ENCODE results near the gene DNAJB14.
A peak's percentile ranks its signal among the peaks of the same experiment; 100 is the strongest.
"Not testable (repeated sequence)": the region's sequence is repeated elsewhere in the genome, so short reads cannot be mapped to it uniquely, and the experiment has no call there.

The DNAJB14 gene

GRCh38 chr4:99946356-99947189 lies at the start of gene DNAJB14:
Gene DNAJB14, minus strand, starts transcription at chr4:99946618. Its CDS starts 47 bp downstream, at chr4:99946571.
- peak; percentile 84 for DNase-seq

GRCh38 chr4:99991741-99992140 lies 45.3 kb upstream of the DNAJB14 start:
- no peak for DNase-seq

GRCh38 chr4:99987681-99988080 lies 41.3 kb upstream of the DNAJB14 start:
- DNase-seq: no peak

- DNase-seq: no peak
These were observed 40.4 kb upstream of the DNAJB14 start for GRCh38 chr4:99986792-99987191.

GRCh38 chr4:99983289-99983943 lies 37.0 kb upstream of the DNAJB14 start:
- DNase-seq: no peak

GRCh38 chr4:99979872-99980271 lies 33.5 kb upstream of the DNAJB14 start:
- DNase-seq: no peak

GRCh38 chr4:99971453-99972111 lies 25.2 kb upstream of the DNAJB14 start:
- DNase-seq: no peak

- no peak for DNase-seq
These were observed 21.9 kb upstream of the DNAJB14 start for GRCh38 chr4:99968330-99968729.

- no peak for DNase-seq
These were observed 20.3 kb upstream of the DNAJB14 start for GRCh38 chr4:99966692-99967091.

- no peak for DNase-seq
These were observed 19.4 kb upstream of the DNAJB14 start for GRCh38 chr4:99965674-99966350.

- DNase-seq: no peak
These were observed 18.8 kb upstream of the DNAJB14 start for GRCh38 chr4:99965173-99965572.

- no peak for DNase-seq
These were observed 15.3 kb upstream of the DNAJB14 start for GRCh38 chr4:99961711-99962110.

- DNase-seq: no peak
These were observed 14.2 kb upstream of the DNAJB14 start for GRCh38 chr4:99960648-99961047.

GRCh38 chr4:99958207-99958606 lies 11.8 kb upstream of the DNAJB14 start:
- not testable (repeated sequence) for DNase-seq

GRCh38 chr4:99950913-99951254 lies 4.5 kb upstream of the DNAJB14 start:
- DNase-seq: no peak

GRCh38 chr4:99949999-99950912 lies 3.8 kb upstream of the DNAJB14 start, which contains the start of gene H2AZ1:
Gene H2AZ1, minus strand, starts transcription at chr4:99950275. Its CDS starts 105 bp downstream, at chr4:99950170.
- peak; percentile 97 for DNase-seq

GRCh38 chr4:99949034-99949998 lies 2.9 kb upstream of the DNAJB14 start:
- DNase-seq: peak; percentile 92

GRCh38 chr4:99947608-99948007 lies 1.2 kb upstream of the DNAJB14 start:
- DNase-seq: no peak

- no peak for DNase-seq
These were observed 766 bp upstream of the DNAJB14 start for GRCh38 chr4:99947190-99947578.

- no peak for DNase-seq
These were observed 581 bp downstream of the DNAJB14 start for GRCh38 chr4:99945718-99946355.

Measured in stimulated activated CD8-positive, alpha-beta memory T cell treated with anti-CD3 and anti-CD28 coated beads, Interleukin-4, amount 100 ng/mL, for 48 hours (primary cell).